Stimulated activated naive CD4-positive, alpha-beta T cell (primary cell): ENCODE measurements around the gene SYNJ2.
A peak's percentile ranks its signal among the peaks of the same experiment; 100 is the strongest.

Experiments used
- DNase-seq, 6 experiments: peaks; one replicate each; lab custom pipeline; 2025; lab: John Stamatoyannopoulos, UW

Gene SYNJ2

DNA sequence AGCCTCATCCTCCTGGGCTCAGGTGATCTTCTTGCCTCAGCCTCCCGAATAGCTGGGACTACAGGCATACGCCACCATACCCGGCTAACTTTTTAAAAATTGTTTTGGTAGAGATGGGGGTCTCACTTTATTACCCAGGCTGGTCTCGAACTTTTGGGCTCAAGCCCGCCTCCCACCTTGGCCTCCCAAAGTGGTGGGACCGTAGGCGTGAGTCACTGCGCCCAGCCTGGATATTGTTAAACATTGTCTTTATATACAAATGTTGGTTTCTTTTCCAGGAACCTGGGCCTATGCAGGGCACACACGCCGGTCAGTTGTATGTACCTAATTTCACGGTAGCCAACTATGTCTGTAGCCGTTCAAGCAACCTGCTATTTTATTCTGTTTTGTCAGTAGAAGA, 60.1 kb downstream of the SYNJ2 start:
- DNase-seq: no peak

DNA sequence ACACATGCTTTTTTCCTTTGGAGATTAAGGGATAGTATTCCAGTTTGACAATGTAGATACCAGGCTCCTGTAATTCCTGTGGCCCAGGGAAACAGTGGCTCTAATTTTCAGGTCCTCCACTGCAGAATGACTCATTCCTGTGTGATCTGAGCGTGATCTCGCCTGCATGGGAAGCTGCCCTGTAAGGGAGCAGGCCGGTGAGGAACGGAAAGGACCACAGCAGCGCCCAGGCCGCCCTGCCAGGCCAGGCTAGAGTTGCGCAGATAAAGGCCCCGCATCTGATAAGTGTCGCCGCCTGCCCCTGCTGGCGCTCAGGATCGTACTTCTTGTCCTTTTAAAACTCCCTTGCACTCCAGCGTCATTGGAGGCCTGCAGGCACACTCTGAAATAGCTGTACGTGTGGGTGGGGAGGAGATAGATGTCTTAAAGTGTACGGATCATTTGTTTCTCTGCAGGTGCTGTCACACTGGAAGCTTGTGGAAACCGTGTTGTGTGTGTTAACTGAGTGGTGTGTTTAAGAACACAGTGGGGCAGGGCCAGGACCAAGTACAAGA, 60.7 kb downstream of the SYNJ2 start:
- DNase-seq: no peak

DNA sequence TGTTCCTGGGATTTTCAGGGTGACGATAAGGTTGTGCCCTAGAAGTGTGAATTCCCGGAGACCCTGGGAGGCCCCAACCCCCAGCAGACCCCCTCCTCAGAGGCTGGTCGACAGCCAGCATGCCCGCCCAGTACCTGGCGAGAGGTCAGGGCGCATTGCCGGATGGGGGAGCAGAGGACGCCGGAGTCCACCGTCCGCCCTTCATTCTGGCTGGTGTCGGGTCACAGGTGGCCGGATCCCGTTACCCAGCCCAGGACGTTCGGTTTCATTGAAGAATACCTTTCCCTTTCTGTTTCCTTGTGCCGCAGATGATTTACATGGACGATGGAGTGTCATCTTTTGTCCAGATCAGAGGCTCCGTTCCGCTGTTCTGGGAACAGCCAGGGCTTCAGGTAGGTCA, 61.3 kb downstream of the SYNJ2 start:
- DNase-seq: no peak

DNA sequence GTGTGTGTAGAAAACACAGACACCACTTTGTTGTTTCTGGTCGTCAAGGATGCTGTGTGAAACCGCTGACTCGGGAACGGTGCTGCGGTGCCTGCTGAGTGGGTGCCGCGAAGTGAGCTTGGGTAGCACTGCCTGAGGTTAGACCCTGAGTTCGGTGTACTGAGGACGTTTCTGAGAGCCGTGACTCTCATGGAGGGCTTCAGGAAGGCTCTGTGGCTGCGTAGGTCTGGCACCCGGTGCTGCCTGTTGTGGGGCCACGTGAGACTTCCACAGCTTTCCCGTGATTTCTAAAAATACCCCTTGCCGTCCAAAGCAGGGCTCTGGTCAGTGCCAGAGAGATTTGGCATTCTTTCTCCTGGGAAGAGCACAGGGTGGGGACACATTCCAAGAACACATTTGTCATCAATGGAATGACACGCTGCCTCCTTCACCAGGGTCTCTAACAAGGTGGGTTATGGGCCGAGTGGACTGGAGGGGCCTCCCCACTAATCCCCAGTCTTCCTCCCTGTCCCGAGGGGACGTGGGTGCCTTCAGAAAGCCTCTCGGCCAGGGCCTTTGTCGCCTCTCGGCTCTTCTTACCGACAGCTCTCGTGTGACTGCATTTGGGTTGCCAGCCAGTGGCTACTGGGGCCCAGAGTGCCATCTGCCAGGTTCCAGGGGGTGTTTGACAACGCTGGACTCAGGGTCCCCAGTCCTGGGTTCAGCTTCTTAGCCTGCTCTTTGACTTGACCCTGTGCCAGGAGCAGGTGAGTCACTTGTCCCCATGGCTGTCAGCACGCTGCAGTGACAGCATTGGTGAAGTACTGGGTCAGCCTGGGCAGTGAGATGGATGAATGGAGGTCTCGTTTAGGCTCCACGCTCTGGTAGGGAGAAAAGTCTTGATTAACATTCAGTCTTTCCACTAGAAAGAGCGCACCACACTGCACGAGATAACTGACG, 62.2 kb downstream of the SYNJ2 start:
- no peak for DNase-seq

DNA sequence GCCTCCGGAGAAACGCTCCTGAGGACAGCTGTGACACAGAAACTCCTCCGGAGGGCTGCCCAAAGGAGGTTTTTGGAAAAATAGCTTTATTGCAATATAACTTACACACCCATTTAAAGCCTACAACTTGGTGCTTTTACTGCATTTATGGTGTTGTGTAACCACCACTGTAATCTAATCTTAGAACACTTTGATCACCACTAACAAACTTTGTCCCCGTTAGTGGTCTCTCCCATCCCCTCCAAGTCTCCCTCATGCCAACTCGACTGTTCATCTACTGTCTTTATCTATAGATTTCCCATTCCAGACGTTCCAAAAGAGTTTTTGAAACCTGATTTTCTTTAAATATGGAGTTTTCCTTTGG, 62.8 kb downstream of the SYNJ2 start:
- DNase-seq: no peak

DNA sequence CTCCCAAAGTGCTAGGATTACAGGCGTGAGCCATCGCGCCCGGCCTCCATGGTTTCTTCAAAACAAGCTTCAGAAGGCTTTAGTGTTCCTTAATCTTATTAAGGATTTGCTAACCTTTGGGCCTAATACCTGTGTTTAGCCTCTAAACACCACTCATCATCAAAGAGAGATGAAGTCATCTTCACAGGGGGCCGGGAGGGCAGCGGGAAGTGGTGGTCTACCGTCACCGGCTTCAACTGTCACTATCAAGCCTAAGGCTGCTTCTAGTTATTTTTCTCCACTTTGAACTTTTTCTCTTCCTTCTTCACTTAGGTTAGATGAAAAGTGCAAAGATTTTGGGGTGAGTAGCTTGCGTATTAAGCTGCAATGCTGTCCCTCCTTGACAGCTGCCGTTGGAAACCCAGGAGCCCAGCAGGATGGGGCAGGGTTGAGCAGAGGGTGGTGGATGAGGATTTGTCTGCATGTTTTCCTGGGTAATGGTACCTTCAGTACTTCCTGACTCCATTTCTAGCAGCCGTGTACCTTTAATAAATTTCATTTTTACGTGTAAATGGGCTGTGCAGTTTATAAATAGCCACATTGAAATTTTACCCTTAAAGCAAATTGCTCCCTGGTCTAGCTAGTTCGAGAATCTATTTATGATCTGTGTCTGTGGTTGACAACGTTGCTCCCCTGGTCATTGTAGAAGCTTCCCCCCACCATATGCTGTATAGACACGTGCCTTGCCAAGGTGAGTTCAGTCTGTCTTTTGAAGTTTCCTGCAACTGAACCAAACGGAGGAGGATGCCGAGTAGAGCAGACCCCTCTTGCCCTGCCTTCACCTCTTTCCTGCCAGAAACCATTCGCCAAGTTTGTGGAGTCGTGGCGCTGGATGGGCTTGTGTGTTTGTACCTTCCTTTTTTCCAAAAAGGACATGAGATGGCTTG, 64.8 kb downstream of the SYNJ2 start:
- DNase-seq: peak in 3 of 6 experiments; percentile 18 to 24 (median 18)

DNA sequence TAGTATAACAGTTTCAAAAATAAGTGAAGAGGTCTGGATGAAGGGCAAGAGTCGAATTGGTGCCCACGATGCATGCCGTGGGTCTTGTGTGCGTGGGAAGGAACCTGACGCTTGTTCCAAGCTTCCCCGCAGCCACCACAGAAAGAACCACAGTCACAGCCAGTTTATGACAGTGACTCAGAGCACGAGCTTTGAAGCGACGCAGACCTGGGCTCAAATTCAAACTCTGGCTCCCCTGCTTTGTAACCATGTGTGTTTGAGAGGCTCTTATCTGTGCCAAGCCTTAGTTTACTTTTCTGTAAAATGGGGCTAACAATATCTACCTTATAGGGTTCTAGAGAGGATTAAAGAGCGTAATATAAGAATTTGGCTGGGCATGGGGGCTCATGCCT, 65.5 kb downstream of the SYNJ2 start:
- DNase-seq: peak in 5 of 6 experiments; percentile 14 to 34 (median 22)

DNA sequence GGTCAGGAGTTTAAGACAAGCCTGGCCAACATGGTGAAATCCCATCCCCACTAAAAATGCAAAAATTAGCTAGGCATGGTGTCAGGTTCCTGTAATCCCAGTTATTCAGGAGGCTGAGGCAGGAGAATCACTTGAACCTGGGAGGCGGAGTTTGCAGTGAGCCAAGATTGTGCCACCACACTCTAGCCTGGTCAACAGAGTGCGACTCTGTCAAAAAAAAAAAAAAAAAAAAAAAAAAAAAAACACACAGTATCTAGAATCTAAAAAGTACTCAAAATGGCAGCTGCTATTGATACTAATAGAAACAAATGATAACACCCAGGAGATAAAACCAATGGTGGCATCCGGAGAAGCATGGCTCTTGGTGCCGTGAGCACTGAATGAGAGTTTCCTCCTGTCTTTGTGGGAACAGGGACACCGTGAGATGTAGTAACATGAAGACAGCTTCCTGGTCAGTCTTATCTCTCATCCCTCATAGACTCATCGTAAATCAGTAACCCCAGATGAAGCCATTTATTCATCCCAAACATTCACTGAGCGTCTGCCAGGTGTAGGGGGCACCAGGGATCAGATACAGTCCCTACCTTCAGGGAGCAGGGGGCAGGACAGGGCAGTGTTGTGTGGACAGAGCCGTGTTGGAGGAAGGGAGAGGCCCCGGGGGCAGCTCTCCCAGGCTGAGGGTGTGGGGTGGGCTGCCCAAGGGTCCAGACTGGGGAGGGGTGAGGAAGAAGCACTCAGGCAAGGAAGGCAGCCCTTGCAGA, 66.1 kb downstream of the SYNJ2 start:
- DNase-seq: no peak

DNA sequence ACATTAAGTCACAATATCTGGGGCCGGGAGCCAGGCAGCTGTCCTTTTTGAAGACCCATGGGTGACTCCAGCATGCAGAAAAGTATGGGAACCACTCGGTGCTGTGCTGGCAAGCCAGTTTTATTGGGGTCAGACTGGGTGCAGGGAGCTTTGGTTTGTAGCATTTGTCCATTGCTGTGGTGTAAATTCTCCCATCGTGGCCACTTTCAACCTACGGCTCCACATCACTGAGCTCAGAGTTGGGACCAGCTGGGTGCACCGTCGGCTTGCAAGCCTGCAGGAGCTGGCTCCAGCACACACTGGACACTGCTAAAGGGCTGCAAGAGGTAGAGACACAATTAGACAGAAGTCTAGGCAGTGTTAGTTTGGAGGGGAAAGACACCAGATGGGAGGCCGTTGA, 66.9 kb downstream of the SYNJ2 start:
- DNase-seq: no peak

DNA sequence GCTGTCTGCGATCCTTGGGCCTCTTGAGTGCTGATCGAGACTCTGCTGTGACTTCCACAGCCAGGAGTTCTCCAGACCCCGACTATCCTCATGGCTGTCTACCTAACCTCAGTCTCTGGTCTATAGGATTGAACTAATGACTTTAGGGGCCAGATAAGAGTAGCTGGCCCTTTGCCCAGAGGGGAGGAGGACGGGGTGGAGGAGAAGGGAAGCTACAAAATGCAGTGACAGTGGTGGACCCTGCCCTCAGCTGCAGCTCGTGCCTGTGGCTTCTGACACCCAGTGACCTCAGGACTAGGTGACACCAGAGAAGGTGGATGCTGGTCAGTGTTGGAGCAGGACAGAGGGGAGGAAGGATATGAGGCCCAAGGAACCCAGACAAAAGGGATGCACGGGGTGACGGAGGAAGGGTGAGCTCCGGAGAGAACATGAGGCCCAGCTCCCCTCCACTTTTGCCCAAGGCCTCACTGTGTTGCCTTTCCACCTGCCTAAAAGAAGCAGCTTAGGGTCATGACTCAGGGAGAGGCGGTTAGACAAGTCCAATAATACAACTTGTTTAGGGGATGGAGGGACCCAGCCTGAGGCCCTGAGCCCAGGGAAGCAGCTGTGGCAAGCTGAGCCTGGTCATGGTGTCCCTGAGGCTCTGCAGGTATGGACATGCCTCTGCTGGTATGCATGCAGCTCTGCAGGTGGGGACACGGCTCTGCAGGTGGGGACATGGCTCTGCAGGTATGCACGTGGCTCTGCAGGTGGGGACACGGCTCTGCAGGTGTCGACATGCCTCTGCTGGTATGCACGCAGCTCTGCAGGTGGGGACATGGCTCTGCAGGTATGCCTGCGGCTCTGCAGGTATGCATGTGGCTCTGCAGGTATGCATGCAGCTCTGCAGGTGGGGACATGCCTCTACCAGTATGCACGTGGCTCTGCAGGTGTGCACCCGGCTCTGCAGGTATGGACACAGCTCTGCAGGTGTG, 67.7 kb downstream of the SYNJ2 start:
- DNase-seq: no peak

DNA sequence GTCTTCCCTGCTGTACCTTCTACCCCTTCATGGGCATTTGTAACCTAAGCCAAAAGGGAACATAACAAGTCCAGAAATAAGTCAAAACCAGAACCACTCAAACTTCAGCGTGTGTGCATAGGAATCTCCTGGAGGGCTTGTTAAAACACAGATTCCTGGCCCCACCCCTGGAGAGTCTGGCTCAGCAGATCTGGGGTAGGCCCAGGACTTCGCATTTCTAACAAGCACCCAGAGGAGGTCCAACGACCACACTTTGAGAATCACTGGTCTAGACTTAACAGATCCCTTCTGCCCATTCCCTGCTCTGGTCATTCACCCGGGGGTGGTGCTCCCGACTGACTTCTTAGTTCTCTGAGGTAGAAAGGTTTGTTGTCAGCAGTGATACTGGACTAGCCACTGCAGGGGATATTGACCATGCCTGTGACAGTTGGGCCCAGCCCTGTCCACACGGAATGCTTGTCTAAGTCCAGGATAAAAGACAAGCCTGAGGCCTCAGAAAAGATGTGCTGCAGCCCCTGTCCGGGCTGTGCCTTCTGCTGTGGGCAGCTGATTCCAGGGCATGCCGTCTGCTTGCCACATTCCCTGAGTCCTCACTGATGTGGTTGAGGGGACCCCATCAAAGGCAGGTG, 68.6 kb downstream of the SYNJ2 start:
- DNase-seq: no peak

DNA sequence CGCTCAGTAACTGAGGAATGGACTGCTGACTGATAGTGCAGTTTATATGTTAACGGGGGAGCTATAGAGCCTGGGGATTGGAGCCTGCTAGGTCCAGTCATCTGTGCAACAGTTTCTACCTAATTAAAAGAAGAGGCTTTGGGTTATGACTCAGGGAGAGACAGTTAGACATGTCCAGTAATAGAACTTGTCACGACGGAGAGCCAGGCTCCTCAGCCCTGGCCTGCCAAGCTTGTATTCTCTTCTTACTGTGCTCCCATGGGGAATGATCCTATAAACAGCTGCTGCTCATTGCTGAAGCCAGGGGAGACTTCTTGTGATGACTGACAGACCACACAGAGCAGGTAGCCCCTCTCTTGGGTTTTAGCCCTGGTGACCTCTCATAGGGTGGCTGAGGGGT, 69.3 kb downstream of the SYNJ2 start:
- DNase-seq: no peak

DNA sequence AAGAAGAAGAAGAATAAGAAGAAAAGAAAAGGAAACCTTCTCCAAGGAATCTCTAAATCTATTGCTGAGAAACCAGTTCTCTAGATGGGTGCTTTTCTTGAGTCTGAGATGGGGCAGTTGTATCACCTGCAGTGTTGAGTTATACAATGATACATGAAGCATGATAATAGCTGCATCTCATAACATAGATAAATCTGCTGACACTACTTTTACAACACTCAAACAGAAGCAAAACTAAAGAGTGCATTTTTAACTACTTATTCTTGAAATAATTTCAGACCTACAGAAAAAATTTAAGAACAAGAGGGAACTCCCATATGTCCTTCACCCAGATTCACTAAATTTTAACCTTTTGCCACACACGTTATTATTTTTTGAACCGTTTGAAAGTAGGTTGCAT, 70.3 kb downstream of the SYNJ2 start:
- DNase-seq: no peak

DNA sequence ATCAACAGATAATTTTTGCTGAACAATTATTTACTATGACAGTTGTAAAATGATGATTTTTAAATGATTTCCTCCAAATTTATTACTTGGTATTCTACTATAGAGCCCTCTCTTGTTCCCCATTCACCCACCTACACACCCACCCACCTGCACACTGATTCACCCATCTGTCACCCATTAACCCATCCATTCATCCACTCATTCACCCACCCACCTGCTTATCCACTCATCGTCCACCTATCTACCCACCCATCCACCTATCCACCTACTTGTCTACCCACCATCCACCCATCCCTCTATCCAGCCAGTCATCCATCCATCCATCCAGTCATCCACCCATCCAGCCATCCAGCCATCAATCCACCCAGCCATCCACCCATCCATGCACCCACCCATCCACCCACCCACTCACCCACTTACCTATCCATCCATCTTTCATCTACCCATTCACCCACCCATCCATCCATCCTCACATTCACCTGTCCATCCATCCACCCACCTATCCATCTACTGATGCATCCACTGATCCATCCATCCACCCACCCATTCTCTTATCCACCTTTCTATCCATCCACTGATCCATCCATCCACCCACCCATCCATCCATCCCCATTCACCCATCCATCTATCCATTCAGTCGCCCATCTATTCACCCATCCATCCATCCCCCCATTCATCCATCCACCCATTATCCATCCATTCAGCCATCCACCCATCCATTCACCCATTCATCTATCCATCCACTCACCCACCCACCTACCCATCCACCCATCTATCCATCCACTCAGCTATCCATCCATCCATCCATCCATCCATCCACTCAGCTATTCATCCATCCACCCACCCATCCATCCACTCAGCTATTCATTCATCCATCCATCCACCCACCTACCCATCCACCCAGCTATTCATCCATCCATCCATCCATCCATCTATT, 72.0 kb downstream of the SYNJ2 start:
- no peak for DNase-seq

DNA sequence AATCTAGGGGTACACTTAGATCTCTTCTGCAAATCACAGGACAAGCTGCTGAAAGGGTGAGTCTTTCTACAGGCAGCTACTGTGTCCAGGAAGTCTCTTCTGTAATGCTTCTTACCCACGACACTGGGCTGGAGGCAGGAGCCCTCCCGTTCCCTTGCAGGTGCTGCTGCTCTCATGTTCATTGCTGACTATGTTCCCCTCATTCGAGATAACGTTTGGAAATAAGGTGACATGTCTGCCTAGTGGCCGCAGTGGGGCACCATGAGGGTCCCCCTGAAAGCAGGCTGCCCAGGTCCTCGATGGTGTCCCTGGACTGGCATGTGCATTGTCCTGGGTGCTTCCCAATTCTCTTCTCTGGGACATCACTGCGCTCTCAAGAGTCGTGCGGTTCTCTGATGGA, 74.7 kb downstream of the SYNJ2 start:
- no peak for DNase-seq

DNA sequence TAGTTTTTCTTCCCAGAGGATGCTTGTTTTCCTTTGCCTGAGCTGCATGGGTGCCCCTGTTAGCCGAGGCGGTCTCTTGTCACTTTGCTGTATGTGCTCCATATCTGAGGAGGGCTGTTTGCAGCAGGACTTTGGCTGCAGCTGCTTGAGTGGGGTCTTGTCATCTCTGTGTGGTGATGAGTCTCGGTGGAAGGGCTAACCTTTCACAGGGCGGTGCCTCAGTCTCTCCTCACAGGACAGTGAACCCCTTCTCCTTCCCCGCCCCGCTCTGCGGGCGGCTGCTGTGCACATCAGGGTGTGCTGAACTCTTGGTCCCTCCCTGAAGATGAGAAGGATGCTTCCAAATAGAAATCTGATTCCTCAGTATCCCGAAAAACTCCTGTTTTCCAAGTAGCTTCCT, 75.1 kb downstream of the SYNJ2 start:
- no peak for DNase-seq

DNA sequence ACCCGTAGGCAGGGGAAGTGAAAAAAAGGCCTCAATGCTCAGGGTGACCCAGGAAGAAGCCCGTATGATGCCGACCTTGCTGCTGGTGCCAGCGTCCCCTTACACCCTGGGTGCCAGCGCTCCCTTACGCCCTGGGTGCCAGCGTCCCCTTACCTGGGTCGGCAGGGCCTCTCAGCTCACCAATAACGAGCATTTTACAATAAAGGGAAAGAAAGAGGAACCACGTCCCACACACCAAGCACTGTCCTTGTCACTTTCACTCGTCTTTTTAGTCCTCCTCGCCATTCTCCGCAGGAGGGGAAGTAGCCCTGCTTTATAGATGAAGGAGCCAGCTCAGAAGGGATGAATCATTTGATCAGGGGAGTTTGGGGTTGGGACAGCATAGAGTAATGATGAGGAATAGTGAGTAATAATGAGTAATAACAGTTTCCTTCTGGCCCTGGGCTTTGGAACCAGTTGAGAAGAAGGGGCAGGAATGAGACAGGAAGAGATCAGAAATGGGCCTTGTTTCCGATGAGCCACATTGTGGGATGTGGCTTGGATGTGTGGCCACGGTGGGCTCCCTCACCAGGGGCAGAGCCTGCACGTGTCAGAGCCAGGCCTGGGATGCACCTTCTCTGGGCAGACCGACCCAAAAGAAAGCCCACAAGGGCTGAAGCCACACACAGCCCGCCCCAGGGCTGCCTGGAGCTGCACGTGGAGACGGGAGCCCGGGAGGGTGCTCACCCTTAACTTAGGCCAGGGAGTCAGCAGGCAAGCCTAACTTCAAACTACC, 75.7 kb downstream of the SYNJ2 start:
- no peak for DNase-seq

DNA sequence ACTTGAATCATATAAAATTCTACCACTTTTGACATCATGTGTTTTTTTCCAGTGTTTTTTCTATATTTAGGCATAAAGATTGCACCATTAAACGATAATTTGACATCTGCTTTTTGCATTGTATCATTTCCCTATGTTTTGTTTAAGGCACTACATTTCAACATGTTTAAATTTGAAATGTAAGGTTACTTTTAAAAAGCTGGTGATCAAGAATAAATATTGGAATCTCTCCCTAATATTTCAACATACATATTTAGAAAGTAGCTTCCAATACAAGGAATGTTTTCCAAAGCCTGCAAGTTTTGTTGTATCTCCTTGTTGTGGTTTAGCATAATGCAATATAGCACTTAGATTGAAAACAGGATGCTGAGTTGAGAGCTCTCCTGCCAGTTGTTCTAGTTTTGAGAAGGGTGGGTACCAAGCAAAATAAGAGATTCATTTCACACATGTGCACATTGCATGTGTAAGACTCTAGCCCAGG, 76.5 kb downstream of the SYNJ2 start:
- DNase-seq: peak in 1 of 6 experiments; percentile 19
